Gastrocnemius medialis (tissue), 4 donors: ENCODE data around the gene GRIA1. TPM values are rescaled to one million over a fixed set of nuclear protein-coding genes. Genes with fewer than 3 reads are reported as not detected.

Source experiments
- ATAC-seq, 2 donors: fragments of 150-250 bp; one replicate each; pipeline ENCODE4 v1.9.1; 2016
- DNase-seq, 2 donors: peaks; one replicate each; pipeline ENCODE4 v3.0.0-alpha.2; 2019
- H3K27ac ChIP-seq, 4 donors: fragments of 200-600 bp; sonication (generic); 1 replicate in 1 of 4; 2 replicates in 3 of 4; pipeline ENCODE4 v1.5.1; 2016 to 2018; ENCODE audit warnings: mild to moderate bottlenecking in 2 of 4, moderate library complexity in 1 of 4
- H3K27me3 ChIP-seq, 3 donors: fragments of 200-600 bp; sonication (generic) in 2 of 3; 1 replicate in 1 of 3; 2 replicates in 2 of 3; pipeline versions ENCODE4 v1.5.1 to v1.6.0; 2016 to 2019; ENCODE audit warnings: mild to moderate bottlenecking in 1 of 3, moderate library complexity in 1 of 3
- H3K36me3 ChIP-seq, 2 donors: fragments of 200-600 bp; sonication (generic) in 1 of 2; one replicate each; pipeline ENCODE4 v1.5.1; 2017 to 2018
- H3K4me1 ChIP-seq, 2 donors: fragments of 200-600 bp; sonication (generic) in 1 of 2; one replicate each; pipeline ENCODE4 v1.5.1; 2016 to 2017; ENCODE audit warnings: mild to moderate bottlenecking in 2 of 2
- H3K4me3 ChIP-seq, 4 donors: fragments of 200-600 bp; sonication (generic) in 3 of 4; 1 replicate in 1 of 4; 2 replicates in 3 of 4; pipeline ENCODE4 v1.5.1; 2016 to 2019; ENCODE audit warnings: mild to moderate bottlenecking in 2 of 4
- H3K9me3 ChIP-seq, 3 donors: fragments of 200-600 bp; sonication (generic) in 2 of 3; 1 replicate in 1 of 3; 2 replicates in 2 of 3; pipeline ENCODE4 v1.5.1; 2016 to 2019
- CTCF ChIP-seq, 5 experiments: fragments of 450-650 bp in 3 of 5; fragments of 200-600 bp in 2 of 5; sonication (generic) in 2 of 5; IDR thresholded peaks in 4 of 5; conservative IDR thresholded peaks in 1 of 5; 1 replicate in 4 of 5; 2 replicates in 1 of 5; pipeline ENCODE4 v1.5.1; 2016 to 2019; ENCODE audit warnings: antibody characterized with exemption in 5 of 5, mild to moderate bottlenecking in 3 of 5, moderate library complexity in 3 of 5
- POLR2A ChIP-seq, 2 donors: fragments of 450-650 bp; IDR thresholded peaks; one replicate each; pipeline ENCODE4 v1.6.1; 2017; ENCODE audit warnings: antibody characterized with exemption in 2 of 2, mild to moderate bottlenecking in 2 of 2, moderate library complexity in 2 of 2
- in situ Hi-C, 4 donors: fragments of 200-750 bp; cut with MboI; loops; one replicate each; pipeline versions ENCODE4 v1.15.0 to v1.8.0; 2017; ENCODE audit warnings: low sequenced_read_pairs in 4 of 4
- intact Hi-C: fragments of 100-400 bp; cut with DNase I; formaldehyde crosslinking; loops from one replicate; pipeline ENCODE4 v1.15.1; 2023; ENCODE audit warnings: low total_unique reads
- total RNA-seq, 4 donors: library from RNA; depleted of rRNA; stranded (reverse); fragments of >200 nt; gene quantifications; one replicate each; pipeline versions ENCODE4 v1.1.0 to v1.2.3, GENCODE V29; 2016

Gene GRIA1
- total RNA-seq, 4 donors from 2014 or later: 0.18 to 0.46 TPM; not detected in 2

GRCh38 chr5:153809166-153809565, 318.7 kb downstream of the GRIA1 start:
- Histone ChIP-seq H3K27ac (no peak overlapping the region), H3K4me3 (no peak overlapping the region), H3K36me3 (no peaks in the 10 kb centered on the region), H3K4me1 (no peaks in the 10 kb centered on the region), H3K27me3 (no peaks in the 10 kb centered on the region), H3K9me3 (no peaks in the 10 kb centered on the region)
- no peak for TF ChIP-seq POLR2A (IDR thresholded peaks at IDR 0.05)
- intact Hi-C loops (no loop called here), in situ Hi-C loops (no loop called here)
- DNase-seq (no peak), ATAC-seq (no peak)

- Histone ChIP-seq H3K9me3 (no peaks in the 10 kb centered on the region), H3K36me3 (no peaks in the 10 kb centered on the region), H3K4me1 (no peaks in the 10 kb centered on the region), H3K4me3 (no peak overlapping the region), H3K27ac (no peak overlapping the region), H3K27me3 (no peaks in the 10 kb centered on the region)
- DNase-seq (no peak), ATAC-seq (no peak)
- in situ Hi-C loops (no loop called here), intact Hi-C loops (no loop called here)
- TF ChIP-seq CTCF (IDR thresholded peaks at IDR 0.05 in 4 of 5, conservative IDR thresholded peaks at IDR 0.05 in 1 of 5): no peak
- no peak for TF ChIP-seq POLR2A (IDR thresholded peaks at IDR 0.05)
Measured at GRCh38 chr5:153813901-153814300, 323.4 kb downstream of the GRIA1 start.

GRCh38 chr5:153816870-153817269, 326.4 kb downstream of the GRIA1 start:
- Histone ChIP-seq H3K27ac (no peak overlapping the region), H3K4me3 (no peak overlapping the region), H3K9me3 (no peaks in the 10 kb centered on the region), H3K4me1 (no peaks in the 10 kb centered on the region), H3K36me3 (no peaks in the 10 kb centered on the region), H3K27me3 (no peaks in the 10 kb centered on the region)
- in situ Hi-C loops: no loop called here
- intact Hi-C loops: no loop called here
- no peak for ATAC-seq
- TF ChIP-seq CTCF (IDR thresholded peaks at IDR 0.05 in 4 of 5, conservative IDR thresholded peaks at IDR 0.05 in 1 of 5) (no peak), POLR2A (IDR thresholded peaks at IDR 0.05) (no peak)
- DNase-seq: no peak

GRCh38 chr5:153818626-153819025, 328.2 kb downstream of the GRIA1 start:
- Histone ChIP-seq H3K4me3 (no peak overlapping the region), H3K4me1 (no peaks in the 10 kb centered on the region), H3K36me3 (no peaks in the 10 kb centered on the region), H3K9me3 (no peaks in the 10 kb centered on the region), H3K27me3 (no peaks in the 10 kb centered on the region), H3K27ac (no peak overlapping the region)
- ATAC-seq (no peak), DNase-seq (no peak)
- TF ChIP-seq CTCF (IDR thresholded peaks at IDR 0.05 in 4 of 5, conservative IDR thresholded peaks at IDR 0.05 in 1 of 5) (no peak), POLR2A (IDR thresholded peaks at IDR 0.05) (no peak)
- in situ Hi-C loops (no loop called here), intact Hi-C loops (no loop called here)

GRCh38 chr5:153823036-153823435, 332.6 kb downstream of the GRIA1 start:
- Histone ChIP-seq H3K27ac (no peak overlapping the region), H3K36me3 (no peaks in the 10 kb centered on the region), H3K27me3 (no peaks in the 10 kb centered on the region), H3K4me3 (no peak overlapping the region), H3K4me1 (no peaks in the 10 kb centered on the region), H3K9me3 (no peaks in the 10 kb centered on the region)
- ATAC-seq (no peak), DNase-seq (no peak)
- TF ChIP-seq POLR2A (IDR thresholded peaks at IDR 0.05) (no peak), CTCF (IDR thresholded peaks at IDR 0.05 in 4 of 5, conservative IDR thresholded peaks at IDR 0.05 in 1 of 5) (no peak)
- in situ Hi-C loops: no loop called here
- intact Hi-C loops: no loop called here
